Peyer's patch (tissue), 4 donors: Measurements from ENCODE around the gene RPAIN. TPM values are rescaled to one million over a fixed set of nuclear protein-coding genes. Genes with fewer than 3 reads are reported as not detected.

Source experiments
- DNase-seq, 3 donors: peaks; one replicate each; pipeline ENCODE4 v3.0.0-alpha.2; 2017 to 2019
- H3K27ac ChIP-seq, 4 donors: fragments of 200-600 bp; sonication (generic); one replicate each; pipeline ENCODE4 v1.5.1; 2016 to 2019
- H3K27me3 ChIP-seq, 2 donors: fragments of 200-600 bp; sonication (generic); one replicate each; pipeline ENCODE4 v1.5.1; 2019
- H3K36me3 ChIP-seq, 3 donors: fragments of 200-600 bp; sonication (generic); one replicate each; pipeline ENCODE4 v1.5.1; 2016 to 2019
- H3K4me1 ChIP-seq, 4 donors: fragments of 200-600 bp; sonication (generic); one replicate each; pipeline ENCODE4 v1.5.1; 2016 to 2019
- H3K4me3 ChIP-seq, 4 donors: fragments of 200-600 bp; sonication (generic); 1 replicate in 3 of 4; 2 replicates in 1 of 4; pipeline ENCODE4 v1.5.1; 2016 to 2019; ENCODE audit warnings: mild to moderate bottlenecking in 1 of 4
- H3K9me3 ChIP-seq, 4 donors: fragments of 200-600 bp; sonication (generic); one replicate each; pipeline ENCODE4 v1.5.1; 2016 to 2019; ENCODE audit warnings: mild to moderate bottlenecking in 1 of 4
- POLR2A ChIP-seq, 2 donors: fragments of 450-650 bp; IDR thresholded peaks; one replicate each; pipeline ENCODE4 v1.5.1; 2017; ENCODE audit warnings: antibody characterized with exemption in 2 of 2, mild to moderate bottlenecking in 2 of 2, moderate library complexity in 2 of 2
- total RNA-seq, 4 donors: library from RNA; depleted of rRNA; stranded (reverse); fragments of >200 nt; gene quantifications; one replicate each; pipeline ENCODE4 v1.1.0, GENCODE V29; 2016
- TF ChIP-seq, protein P1 (sequence below), 6 experiments: fragments of 450-650 bp in 4 of 6; fragments of 200-600 bp in 2 of 6; sonication (generic) in 1 of 6; IDR thresholded peaks; one replicate each; pipeline ENCODE4 v1.5.1; 2017 to 2019; ENCODE audit warnings: antibody characterized with exemption in 6 of 6, mild to moderate bottlenecking in 3 of 6, moderate library complexity in 1 of 6

The RPAIN gene
- total RNA-seq, 4 donors from 2014 or later, result 27.8 to 96.6 (median 49.6) TPM

DNA sequence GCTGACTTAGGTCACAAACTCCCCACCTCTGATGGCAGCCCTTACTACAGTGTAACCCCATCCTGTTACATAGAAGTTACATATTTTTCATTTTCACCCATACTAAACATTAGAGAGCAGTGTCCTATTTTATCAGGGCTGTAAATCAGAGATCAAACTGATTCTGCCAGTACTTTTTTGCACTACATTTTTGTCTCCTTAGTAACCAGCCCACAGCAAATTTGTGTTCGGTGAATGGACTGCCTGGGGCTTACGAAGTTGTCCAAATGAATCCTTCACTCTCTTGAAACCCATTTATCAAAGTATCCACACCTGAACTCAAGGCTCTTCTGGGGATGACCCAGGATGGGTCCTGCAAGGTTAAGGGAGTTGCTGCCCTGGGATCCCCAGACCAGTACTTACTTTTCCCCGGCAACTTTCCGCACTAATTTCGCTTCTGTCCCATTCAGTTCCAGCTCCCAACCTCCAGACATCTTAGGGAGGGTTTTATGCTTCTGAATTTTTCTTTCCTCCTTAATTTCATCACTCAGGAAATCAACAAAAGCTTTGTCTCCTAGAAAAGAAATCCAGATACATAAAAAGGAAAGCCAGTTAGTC is 17.8 kb downstream of the RPAIN start:
- TF ChIP-seq, protein P1, sequence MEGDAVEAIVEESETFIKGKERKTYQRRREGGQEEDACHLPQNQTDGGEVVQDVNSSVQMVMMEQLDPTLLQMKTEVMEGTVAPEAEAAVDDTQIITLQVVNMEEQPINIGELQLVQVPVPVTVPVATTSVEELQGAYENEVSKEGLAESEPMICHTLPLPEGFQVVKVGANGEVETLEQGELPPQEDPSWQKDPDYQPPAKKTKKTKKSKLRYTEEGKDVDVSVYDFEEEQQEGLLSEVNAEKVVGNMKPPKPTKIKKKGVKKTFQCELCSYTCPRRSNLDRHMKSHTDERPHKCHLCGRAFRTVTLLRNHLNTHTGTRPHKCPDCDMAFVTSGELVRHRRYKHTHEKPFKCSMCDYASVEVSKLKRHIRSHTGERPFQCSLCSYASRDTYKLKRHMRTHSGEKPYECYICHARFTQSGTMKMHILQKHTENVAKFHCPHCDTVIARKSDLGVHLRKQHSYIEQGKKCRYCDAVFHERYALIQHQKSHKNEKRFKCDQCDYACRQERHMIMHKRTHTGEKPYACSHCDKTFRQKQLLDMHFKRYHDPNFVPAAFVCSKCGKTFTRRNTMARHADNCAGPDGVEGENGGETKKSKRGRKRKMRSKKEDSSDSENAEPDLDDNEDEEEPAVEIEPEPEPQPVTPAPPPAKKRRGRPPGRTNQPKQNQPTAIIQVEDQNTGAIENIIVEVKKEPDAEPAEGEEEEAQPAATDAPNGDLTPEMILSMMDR (IDR thresholded peaks at IDR 0.05), result no peak
- no peak for TF ChIP-seq POLR2A (IDR thresholded peaks at IDR 0.05)
- H3K27me3 ChIP-seq, result no peaks in the 10 kb centered on the region
- peaks cover 0 to 33% (median 0%) of the 10 kb centered on the region in 3 donors for H3K36me3 ChIP-seq
- H3K4me1 ChIP-seq, result peaks cover 0 to 21% (median 0%) of the 10 kb centered on the region in 4 donors
- DNase-seq, result no peak
- peak overlapping the region in 3 of 4 donors; percentile 55 to 87 (median 81) for H3K27ac ChIP-seq
- no peaks in the 10 kb centered on the region for H3K9me3 ChIP-seq
- H3K4me3 ChIP-seq, result peak overlapping the region in 3 of 4 donors; percentile 62 to 99 (median 78)

DNA sequence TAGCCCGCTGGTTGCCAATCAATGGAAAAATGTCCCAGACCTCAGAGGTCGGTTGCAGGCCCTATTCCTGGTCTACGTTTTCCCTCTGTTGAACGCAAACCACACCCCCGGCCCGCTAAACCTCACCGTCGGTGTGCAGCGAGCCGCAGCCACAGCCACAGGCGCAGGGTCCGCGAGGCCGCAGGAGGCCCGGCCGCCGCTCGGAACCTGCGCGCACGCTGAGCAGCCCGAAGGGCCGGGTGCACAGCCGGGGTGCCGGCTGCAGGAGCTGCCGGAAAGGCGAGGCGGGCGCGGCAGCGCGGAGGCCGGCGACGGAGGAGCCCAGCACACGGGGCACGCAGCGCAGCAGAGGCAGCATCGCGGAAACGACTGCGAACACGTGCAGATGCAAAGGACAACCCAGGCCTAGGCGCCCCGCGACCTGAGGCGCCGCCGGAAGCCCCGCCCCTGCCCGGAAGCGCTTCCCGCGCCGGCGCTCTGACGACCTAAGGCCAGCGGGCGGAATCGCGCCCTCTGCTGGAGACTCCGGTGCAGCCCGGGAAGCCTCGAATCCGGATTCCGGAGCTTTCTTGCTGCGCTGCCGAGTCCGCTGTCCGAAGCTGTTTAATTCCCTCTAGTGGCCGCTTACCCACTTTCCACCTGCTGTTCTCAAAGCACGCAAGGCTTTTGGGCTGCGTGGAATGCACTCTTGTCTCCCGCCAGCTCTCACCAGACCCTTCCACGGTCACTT is 18.9 kb downstream of the RPAIN start, which contains the start of gene C1QBP:
C1QBP (minus strand) TSS at position 440 of the 730 bp plus-strand sequence; CDS start at position 358, 82 bp downstream.
- no peak for TF ChIP-seq POLR2A (IDR thresholded peaks at IDR 0.05)
- TF ChIP-seq, protein P1 (IDR thresholded peaks at IDR 0.05), result peak; percentile 94 to 99 (median 99)

DNA sequence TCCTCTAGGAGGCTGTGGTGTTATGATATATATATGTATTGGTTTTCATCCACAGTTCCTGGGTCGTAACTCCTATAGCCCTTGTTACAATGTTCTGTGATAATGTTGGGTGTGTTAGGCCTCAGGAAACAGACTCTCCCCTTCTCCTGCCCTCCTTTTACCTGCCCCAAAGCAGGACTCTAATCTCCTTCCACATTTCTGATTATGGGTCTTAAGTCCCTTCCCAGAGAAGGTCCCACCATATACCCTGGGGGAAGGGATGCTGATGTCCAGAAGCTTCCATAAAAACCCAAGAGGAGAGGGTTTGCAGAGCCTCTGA is 19.4 kb downstream of the RPAIN start:
- peaks cover 0 to 21% (median 0%) of the 10 kb centered on the region in 4 donors for H3K4me1 ChIP-seq
- H3K9me3 ChIP-seq, result no peaks in the 10 kb centered on the region
- H3K36me3 ChIP-seq, result peaks cover 0 to 30% (median 0%) of the 10 kb centered on the region in 3 donors
- peak overlapping the region; percentile 62 to 99 (median 74) for H3K4me3 ChIP-seq
- no peak for DNase-seq
- no peaks in the 10 kb centered on the region for H3K27me3 ChIP-seq
- no peak for TF ChIP-seq POLR2A (IDR thresholded peaks at IDR 0.05)
- TF ChIP-seq, protein P1 (IDR thresholded peaks at IDR 0.05), result no peak
- peak overlapping the region; percentile 55 to 87 (median 79) for H3K27ac ChIP-seq

More for the DNA sequence above, 18.9 kb downstream of the RPAIN start, which contains the start of gene C1QBP:
- peak within 1 kb of the TSS; percentile 55 to 87 (median 79) for H3K27ac ChIP-seq
- peaks cover 0 to 30% (median 0%) of the 10 kb centered on the region in 3 donors for H3K36me3 ChIP-seq
- no peaks in the 10 kb centered on the region for H3K27me3 ChIP-seq
- H3K9me3 ChIP-seq, result no peaks in the 10 kb centered on the region
- peak; percentile 84 to 97 (median 97) for DNase-seq
- H3K4me1 ChIP-seq, result peaks cover 0 to 21% (median 0%) of the 10 kb centered on the region in 4 donors
- peak within 1 kb of the TSS; percentile 62 to 99 (median 74) for H3K4me3 ChIP-seq

DNA sequence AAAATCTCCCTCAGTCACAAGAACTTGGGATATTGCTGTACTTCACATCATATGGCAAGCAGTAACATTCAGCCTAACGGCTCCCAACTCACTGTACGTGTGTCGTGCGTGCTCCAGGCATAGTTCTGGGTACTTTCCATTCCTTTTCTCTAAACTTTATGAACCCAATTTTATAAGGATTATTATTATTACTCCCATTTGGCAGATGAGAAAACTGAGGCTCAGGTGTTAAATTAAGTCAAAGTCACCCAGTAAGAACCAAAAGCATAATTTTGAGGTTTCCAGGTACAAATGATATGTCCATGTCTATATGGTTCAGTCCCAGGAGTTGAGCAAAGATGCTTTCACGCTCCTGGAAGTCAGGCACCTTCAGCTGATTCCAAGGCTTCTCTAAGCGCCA is 23.7 kb downstream of the RPAIN start:
- TF ChIP-seq, protein P1 (IDR thresholded peaks at IDR 0.05), result no peak
- no peak for TF ChIP-seq POLR2A (IDR thresholded peaks at IDR 0.05)
- Histone ChIP-seq H3K36me3 (peaks cover 0 to 45% (median 0%) of the 10 kb centered on the region in 3 donors), H3K4me3 (no peak overlapping the region), H3K9me3 (no peaks in the 10 kb centered on the region), H3K4me1 (peaks cover 0 to 4% (median 0%) of the 10 kb centered on the region in 4 donors), H3K27me3 (no peaks in the 10 kb centered on the region), H3K27ac (no peak overlapping the region)
- no peak for DNase-seq

DNA sequence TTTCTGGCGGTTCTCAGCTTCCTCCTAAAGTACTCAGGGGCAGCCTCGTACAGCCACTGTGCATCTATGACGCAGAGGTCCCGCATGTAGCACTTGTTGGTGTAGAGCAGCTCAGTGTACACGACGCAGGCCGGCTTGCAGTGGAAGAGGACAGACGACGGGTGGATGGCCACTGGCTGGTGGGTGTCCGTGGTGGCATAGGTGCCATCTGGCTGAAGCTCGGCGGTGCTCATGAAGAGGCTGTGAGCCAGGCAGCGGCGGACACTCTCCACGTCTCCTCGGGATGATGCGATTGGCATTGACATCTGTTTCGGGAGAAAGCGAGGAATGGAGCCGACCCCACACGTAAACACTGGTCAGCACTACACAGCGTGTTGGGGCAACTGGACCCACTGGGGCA is 24.2 kb downstream of the RPAIN start:
- H3K36me3 ChIP-seq, result peaks cover 0 to 50% (median 0%) of the 10 kb centered on the region in 3 donors

More for the DNA sequence above, 24.2 kb downstream of the RPAIN start:
- H3K9me3 ChIP-seq, result no peaks in the 10 kb centered on the region
- no peak for DNase-seq
- peaks cover 0 to 4% (median 0%) of the 10 kb centered on the region in 4 donors for H3K4me1 ChIP-seq
- H3K27ac ChIP-seq, result no peak overlapping the region
- H3K27me3 ChIP-seq, result no peaks in the 10 kb centered on the region
- H3K4me3 ChIP-seq, result no peak overlapping the region
- no peak for TF ChIP-seq POLR2A (IDR thresholded peaks at IDR 0.05)
- TF ChIP-seq, protein P1 (IDR thresholded peaks at IDR 0.05), result no peak
